OCI-M1 (cell line): ENCODE measurements around the gene CENPX.
"Not testable (repeated sequence)": the region's sequence is repeated elsewhere in the genome, so short reads cannot be mapped to it uniquely, and the experiment has no call there.

Experiments
- DNase-seq: peaks from one replicate; lab custom pipeline; 2025; lab: John Stamatoyannopoulos, UW

CENPX gene

DNA sequence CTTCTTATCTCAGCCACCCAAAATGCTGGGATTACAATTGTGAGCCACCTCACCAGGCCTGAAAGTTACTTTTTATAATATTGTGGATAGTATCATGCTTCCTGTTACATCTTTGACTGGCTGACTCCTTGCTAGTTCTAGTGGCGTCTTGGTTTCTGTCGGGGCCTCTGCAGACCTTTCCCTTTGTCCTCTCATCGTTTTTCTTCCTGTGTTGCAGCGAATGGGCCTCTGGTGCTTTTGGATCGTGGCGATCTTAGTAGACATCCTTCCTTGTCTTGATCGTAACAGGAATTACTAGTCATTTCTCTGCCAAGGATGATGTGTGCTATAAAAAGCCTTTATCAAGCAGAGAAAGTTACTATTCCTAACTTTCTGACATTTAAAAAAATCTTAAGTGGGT, 24.5 kb downstream of the CENPX start:
- DNase-seq = no peak

DNA sequence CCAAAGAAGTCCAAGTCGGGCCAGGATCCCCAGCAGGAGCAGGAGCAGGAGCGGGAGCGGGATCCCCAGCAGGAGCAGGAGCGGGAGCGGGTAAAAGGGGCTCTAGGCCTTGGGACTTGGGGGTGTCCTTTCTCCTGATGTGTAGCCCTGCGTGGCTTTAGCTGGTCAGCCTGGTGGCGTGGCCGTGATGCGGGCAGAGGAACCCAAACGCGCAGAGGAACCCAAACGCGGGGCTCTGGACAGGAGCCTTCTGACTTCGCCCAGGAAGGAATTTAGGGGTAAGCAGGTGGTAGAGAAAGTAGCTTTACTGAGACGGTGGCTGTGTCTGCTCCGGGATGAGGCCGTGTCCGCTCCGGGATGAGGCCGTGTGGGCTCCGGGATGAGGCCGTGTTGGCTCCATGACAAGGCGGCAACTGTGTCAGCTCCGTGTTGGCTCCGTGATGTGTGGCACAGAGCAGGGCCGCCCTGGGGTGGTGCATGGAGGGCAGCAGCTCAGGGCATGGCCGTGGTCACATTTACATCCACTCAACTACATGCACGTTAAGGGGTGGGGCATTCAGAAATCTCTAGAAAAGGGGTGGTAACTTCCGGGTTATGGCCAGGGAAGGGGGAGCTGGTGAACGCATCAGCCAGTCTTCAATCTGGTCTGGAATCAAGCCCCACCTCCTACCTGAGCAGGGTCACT, 25.8 kb downstream of the CENPX start:
- no peak for DNase-seq

GRCh38 chr17:81996232-81996756, 26.4 kb downstream of the CENPX start:
- no peak for DNase-seq

DNA sequence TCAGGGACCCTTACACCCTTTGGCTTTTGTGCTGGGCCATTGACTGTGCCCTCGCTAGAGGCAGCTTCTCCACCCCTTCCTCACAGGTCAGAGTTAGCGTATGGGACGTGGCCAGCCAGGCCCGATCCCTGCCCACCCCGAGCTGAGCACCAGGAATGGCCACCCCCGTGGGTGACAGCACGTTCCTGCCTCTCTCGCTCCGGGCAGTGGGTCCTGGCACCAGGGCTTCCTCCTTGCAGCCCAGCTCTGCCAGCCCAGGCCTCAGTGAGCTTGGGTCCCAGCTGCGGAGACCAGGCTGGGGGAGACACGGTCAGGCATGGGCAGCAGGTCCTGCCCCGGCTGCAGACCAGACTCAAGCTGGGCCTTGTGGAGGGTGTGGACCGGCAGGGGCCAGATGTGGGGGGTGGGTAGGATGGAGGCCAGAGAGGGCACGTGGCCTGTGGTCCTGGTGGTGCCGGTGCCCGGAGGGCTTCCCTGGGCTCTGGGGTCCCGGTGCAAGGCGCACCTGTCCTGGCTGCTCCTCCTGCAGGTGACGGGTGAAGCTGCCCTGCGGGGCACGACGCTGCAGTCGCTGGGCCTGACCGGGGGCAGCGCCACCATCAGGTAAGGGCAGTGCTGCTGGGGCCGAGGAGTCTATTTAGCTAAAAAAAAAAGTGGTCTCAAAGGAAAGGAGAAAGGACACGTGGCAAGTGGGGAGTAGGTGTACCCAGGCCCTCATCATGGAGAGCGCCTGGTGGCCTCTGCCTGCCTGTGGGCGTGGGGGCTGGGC, 27.0 kb downstream of the CENPX start:
- DNase-seq = no peak

DNA sequence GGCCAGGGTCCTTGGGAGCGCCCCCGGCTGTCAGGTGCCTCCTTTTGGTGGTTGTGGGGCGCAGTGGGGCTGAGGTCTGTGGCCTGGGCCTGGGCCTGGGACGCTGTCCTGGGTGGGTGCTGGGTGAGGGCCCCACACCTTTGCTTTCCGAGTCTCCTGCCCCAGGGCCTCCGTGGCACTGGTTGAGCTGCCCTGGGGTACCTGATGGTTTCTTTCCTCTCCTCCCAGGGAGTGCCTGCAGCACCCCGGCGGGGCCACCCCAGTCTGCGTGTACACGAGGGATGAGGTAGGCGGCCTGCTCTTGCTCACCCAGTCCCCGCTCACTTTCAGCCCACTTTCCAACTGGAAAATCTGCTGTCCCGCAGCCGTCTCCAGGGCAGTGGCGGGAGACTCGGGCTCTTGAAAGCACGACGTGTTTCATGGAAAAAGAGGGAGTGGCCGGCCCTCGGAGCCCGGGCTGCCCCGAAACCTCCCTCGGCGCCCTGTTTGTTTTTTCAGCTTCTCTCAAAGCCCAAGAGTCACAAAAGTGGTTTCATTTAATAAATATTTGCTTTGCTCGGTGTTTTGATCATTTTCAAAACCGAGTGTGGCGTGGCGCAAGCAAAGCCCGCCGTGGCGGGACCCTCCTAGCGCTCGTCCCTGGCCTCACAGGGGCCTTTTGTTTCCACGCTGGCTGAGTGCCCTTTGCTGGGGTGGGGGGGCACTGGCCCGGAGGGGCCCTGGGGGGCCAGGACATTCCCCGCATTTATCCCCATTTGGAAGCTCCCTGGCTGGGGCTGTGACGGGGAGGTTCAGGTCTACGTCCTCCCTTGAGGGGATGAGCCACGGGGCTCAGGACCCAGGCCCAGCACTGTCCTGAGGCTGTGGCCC, 27.9 kb downstream of the CENPX start:
- no peak for DNase-seq

DNA sequence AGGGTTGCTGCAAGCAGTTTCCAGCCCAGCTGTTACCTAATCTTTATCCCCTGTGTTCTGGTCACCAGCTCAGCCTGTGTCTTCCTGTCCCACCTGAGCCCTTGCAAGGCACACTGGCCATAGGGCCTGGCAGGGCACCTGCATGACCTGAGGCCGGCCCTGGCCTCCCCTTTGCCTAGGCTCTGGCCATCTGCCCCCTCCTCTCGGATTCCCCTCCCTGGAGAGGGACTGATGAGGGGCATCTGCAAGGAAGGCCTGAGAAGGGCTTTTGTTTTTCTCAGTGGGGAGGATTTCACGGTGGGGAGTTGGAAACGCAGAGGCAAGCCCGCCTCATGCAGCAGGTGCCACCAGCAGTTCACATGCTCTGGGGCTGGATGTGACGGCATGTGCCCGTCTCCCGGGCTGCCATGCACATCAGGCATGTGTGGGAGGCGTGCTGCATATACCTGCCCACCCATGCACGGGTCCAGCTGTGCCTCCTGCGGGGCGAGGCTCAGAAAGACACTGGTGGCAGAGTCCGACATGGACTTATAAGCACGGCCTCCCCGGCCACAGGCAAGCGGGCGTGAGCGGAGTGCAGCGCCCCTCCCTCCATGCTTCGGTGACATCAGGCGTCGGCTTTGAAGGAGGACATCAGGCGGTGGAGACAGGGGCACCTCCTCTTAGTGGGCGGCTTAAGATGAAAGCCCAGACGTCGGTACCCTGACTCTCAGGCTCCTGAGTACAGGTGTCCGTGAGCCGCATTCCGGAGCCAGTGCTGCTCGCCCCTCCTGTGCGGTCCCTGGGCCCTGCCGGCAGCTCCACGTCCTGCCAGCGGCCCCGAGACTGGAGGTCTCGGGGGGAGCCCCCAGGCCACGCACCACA, 28.7 kb downstream of the CENPX start:
- no peak for DNase-seq

DNA sequence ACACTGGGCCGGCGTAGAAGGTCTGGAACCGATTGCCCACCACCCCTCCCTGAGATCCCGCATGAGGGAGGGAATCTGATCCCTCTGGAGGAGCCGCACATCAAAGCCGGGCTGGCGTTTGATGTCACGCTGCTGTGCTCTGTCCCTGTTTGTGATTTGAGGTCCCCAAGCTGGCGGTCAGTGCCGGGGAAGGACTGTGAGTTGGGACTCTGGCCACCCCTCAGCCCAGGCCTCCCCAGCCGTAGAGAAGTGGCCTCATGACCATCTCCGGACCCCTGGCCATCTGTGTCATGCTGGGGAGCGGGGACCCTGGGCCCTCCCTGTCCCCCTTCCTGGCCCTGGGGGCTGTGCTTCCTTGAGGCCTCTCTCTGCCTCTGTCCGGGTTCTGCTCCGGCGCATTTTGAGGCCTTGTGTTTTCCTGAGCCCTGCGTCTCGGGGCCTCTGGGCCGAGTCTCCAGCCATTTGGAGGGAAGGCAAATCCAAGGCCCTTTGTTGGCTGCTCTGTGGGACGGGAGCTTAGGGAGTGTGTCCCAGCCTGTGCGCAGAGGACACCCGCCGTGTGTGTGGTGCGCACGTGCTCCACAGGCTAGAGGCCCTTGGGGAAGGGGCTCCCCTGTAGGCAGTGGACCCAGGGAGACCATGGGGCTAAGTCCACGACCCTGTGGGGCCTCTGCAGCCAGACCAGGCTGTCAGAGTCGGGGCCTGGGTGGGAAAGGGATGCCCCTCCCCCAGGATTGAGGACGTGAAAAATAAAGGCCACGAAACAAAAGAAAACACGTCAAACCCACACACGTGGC, 30.2 kb downstream of the CENPX start:
- DNase-seq = no peak

GRCh38 chr17:81991684-81992305, 30.9 kb downstream of the CENPX start:
- no peak for DNase-seq

GRCh38 chr17:81990836-81991683, 31.6 kb downstream of the CENPX start:
- DNase-seq = no peak

- no peak for DNase-seq
These were observed 35.4 kb downstream of the CENPX start for GRCh38 chr17:81987161-81987770.

DNA sequence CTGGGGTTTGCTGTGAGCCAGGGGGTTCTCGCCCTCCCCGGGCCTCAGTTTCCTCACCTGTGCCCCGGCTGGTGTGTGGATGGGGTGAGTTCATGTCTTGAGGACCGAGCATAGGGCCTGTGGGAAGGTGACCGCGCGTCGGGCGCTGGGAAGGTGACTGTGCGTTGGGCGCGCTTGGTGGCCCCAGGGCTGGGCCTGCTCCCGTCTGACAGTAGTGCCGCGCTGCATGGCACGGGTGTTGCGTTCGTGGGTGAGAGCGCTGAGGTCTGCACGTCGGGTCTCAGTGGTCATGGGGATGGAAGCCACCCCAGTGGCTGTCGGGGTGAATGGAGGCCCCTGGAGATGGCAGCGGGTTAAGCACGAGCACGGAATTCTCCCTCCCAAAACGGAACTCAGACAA, 36.1 kb downstream of the CENPX start:
- no peak for DNase-seq

GRCh38 chr17:81984773-81985410, 37.8 kb downstream of the CENPX start:
- no peak for DNase-seq

GRCh38 chr17:81983639-81984373, 38.9 kb downstream of the CENPX start:
- DNase-seq = no peak

- DNase-seq = no peak
These were observed 39.6 kb downstream of the CENPX start for GRCh38 chr17:81983011-81983638.

- not testable (repeated sequence) for DNase-seq
These were observed 41.2 kb downstream of the CENPX start for GRCh38 chr17:81981511-81981910.

- peak; percentile 63 for DNase-seq
These were observed 41.9 kb downstream of the CENPX start for GRCh38 chr17:81980707-81981343.

DNA sequence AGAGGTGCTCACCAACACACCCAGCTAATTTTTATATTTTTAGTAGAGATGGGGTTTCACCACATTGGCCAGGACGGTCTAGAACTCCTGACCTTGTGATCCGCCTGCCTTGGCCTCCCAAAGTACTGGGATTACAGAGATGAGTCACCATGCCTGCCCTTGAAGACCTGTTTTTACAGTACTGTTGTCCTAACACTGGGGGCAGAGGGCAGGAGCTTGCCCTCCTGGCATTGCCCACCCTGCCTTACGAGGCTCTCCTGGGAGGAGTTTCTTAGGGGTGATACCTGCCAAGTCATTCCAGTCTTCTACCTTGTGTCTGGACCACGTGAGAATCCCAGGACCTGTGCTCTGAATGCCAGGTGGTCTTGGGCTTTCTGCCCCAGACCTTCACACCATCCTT, 42.6 kb downstream of the CENPX start:
- no peak for DNase-seq
